ENCODE results near the gene SLC9A6.

GRCh38 chrX:136063340-136064079 lies 78.3 kb downstream of the SLC9A6 start:
- TF ChIP-seq CTCF (conservative IDR thresholded peaks at IDR 0.05; ENCODE audit: low read depth, low read length) = no peak
- TF ChIP-seq EZH2 (IDR thresholded peaks at IDR 0.05; ENCODE audit: borderline replicate concordance, low read depth, low read length, poor library complexity, severe bottlenecking) = no peak

All from A673 (cell line).